SK-N-SH treated with all-trans-retinoic acid at 6 μM for 48 hours (cell line): ENCODE results near the gene FER1L5.

Source experiments
- ARNTL ChIP-seq: fragments of 450-650 bp; formaldehyde crosslinking; IDR thresholded peaks from 2 replicates; pipeline ENCODE4 v1.5.0; 2020; ENCODE audit warnings: low read depth, mild to moderate bottlenecking, moderate library complexity, borderline replicate concordance
- CREB5 ChIP-seq: fragments of 250-450 bp; sonication (Bioruptor Pico); IDR thresholded peaks from 2 replicates; pipeline ENCODE4 v1.5.1; 2020; ENCODE audit warnings: low read depth, mild to moderate bottlenecking, moderate library complexity
- ESRRG ChIP-seq: fragments of 250-450 bp; sonication (Bioruptor Pico); IDR thresholded peaks from 2 replicates; pipeline ENCODE4 v1.6.1; 2021; ENCODE audit warnings: mild to moderate bottlenecking
- OSR1 ChIP-seq: fragments of 250-450 bp; sonication (Bioruptor Pico); IDR thresholded peaks from 2 replicates; pipeline ENCODE4 v1.8.0; 2022; ENCODE audit warnings: moderate library complexity, mild to moderate bottlenecking, inconsistent platforms
- PATZ1 ChIP-seq: fragments of 250-450 bp; sonication (Bioruptor Pico); IDR thresholded peaks from 2 replicates; pipeline ENCODE4 v1.8.0; 2020; ENCODE audit warnings: mild to moderate bottlenecking, moderate library complexity, borderline replicate concordance
- TOX ChIP-seq: fragments of 250-450 bp; sonication (Bioruptor Pico); IDR thresholded peaks from 2 replicates; pipeline ENCODE4 v1.8.0; 2021; ENCODE audit warnings: mild to moderate bottlenecking, moderate library complexity, borderline replicate concordance
- ZFP30 ChIP-seq: fragments of 450-650 bp; formaldehyde crosslinking; IDR thresholded peaks from 2 replicates; pipeline ENCODE4 v1.5.0; 2022; ENCODE audit warnings: mild to moderate bottlenecking, moderate library complexity
- ZNF70 ChIP-seq: fragments of 450-650 bp; formaldehyde crosslinking; IDR thresholded peaks from 2 replicates; pipeline ENCODE4 v1.5.0; 2020; ENCODE audit warnings: mild to moderate bottlenecking, moderate library complexity

GRCh38 chr2:96733931-96734330, 91.4 kb downstream of the FER1L5 start:
- TF ChIP-seq PATZ1 (CRISPR knock-in tag) (no peak), ARNTL (no peak), CREB5 (CRISPR knock-in tag) (no peak), ZFP30 (CRISPR knock-in tag) (no peak), TOX (CRISPR knock-in tag) (no peak), ZNF70 (CRISPR knock-in tag) (no peak), ESRRG (no peak), OSR1 (CRISPR knock-in tag) (no peak)
